GM20000 (cell line): Measurements from ENCODE around the gene BPIFB4.

Experiments
- DNase-seq: peaks from one replicate; pipeline ENCODE4 v3.0.0; 2012; ENCODE audit warnings: low spot score
- CTCF ChIP-seq: IDR thresholded peaks from 2 replicates; pipeline ENCODE4 v1.5.1; 2012; ENCODE audit warnings: mild to moderate bottlenecking, control low read depth; ENCODE audit errors: extremely low read depth, missing control alignments

The BPIFB4 gene

GRCh38 chr20:33061658-33062028, 17.8 kb upstream of the BPIFB4 start:
- no peak for DNase-seq
- no peak for TF ChIP-seq CTCF

GRCh38 chr20:33062105-33062824, 17.2 kb upstream of the BPIFB4 start:
- no peak for DNase-seq
- TF ChIP-seq CTCF, result no peak

GRCh38 chr20:33062825-33063149, 16.7 kb upstream of the BPIFB4 start:
- no peak for TF ChIP-seq CTCF
- DNase-seq, result no peak

DNA sequence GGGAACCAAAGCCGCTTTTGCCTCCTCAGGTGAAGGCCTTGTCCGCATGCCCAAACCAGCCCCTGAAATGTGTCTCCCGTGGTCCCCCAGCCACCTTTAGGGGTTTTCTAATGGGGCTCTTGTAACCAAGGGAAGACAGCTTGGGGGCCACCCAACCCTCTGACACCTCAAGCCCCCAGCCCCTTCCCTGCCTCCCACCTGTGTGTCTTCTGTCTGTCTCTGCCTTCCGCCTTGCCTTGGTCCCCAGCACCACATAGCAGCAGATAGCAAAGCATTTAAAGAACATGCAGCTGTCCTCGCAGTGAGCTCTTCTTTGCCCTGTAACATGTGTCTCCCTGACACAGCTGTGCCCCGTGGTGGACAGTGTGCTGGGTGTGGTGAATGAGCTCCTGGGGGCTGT, 16.2 kb upstream of the BPIFB4 start:
- no peak for TF ChIP-seq CTCF
- DNase-seq, result no peak

DNA sequence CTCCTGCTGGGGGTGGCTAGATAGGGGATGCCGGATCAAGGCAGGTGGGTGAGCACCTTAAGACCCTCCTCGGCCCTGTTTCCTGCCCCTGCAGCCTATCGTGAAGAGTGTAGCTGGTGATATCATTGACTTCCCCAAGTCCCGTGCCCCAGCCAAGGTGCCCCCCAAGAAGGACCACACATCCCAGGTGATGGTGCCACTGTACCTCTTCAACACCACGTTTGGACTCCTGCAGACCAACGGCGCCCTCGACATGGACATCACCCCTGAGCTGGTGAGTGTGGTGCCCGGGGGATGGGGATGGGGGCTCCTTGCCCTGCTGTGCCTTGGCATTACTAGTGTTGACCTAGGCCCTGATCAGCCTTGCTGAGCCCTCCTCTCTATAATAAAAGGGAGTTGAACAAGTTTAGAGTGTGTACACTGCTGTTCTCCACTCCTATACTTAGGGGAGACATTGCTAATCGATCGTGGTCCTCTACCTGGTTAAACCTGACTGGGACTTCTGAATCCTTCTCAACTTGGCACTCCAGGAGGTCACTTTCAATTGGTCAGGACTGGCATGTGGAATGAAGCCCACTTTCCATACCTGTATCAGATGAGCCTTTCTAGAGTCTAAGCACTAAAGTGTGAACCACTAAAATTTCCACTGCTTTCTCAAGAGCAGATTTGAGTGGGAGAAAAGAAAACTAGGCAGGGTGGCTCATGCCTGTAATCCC, 14.7 kb upstream of the BPIFB4 start:
- TF ChIP-seq CTCF, result no peak
- no peak for DNase-seq

DNA sequence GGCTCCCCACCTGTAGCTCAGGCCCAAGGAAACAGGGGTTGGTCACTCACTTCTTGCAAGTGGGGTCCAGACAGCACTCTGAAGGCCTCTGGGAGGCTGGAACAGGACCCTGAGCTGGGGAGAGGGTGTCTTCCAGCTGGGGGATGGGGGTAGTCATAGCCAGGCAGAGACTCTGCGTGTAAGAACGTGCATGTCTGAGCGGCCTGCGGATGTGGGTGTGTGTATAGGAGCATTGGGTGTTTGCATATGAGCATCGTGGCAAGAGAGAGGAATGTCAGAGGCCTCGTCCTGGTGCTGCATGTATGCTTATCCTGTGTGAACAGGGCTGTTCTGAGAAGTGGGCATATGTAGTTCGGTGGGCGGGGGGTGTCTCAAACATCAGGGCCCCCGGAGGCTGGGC, 13.7 kb upstream of the BPIFB4 start:
- DNase-seq, result no peak
- TF ChIP-seq CTCF, result no peak

GRCh38 chr20:33067806-33068205, 11.6 kb upstream of the BPIFB4 start:
- no peak for DNase-seq
- no peak for TF ChIP-seq CTCF
